HEK293 (cell line): ENCODE results near the gene PSD2.

Experiments
- CTCF ChIA-PET: fragments of 350-600 bp; formaldehyde crosslinking; extraction: SDS; loops from one replicate; lab custom pipeline; 2021; ENCODE audit warnings: antibody characterized with exemption; lab: Yijun Ruan, JAX
- POLR2A ChIA-PET: fragments of 300-600 bp; formaldehyde crosslinking; extraction: SDS; loops from one replicate; lab custom pipeline; 2020; ENCODE audit warnings: antibody characterized with exemption, inconsistent platforms; lab: Yijun Ruan, JAX
- H3K27ac ChIP-seq: fragments of 200-500 bp; sonication (Bioruptor generic); 2 replicates; pipeline ENCODE4 v1.5.1; 2014; ENCODE audit warnings: low read depth, low read length, control low read depth, inconsistent platforms; ENCODE audit errors: extremely low read depth
- H3K36me3 ChIP-seq, 2 experiments: fragments of 200-500 bp in 1 of 2; sonication (Bioruptor generic) in 1 of 2; 1 replicate in 1 of 2; 2 replicates in 1 of 2; pipeline ENCODE4 v1.5.1; 2014 to 2017; ENCODE audit warnings: inconsistent platforms in 2 of 2, low read length in 2 of 2; ENCODE audit not compliant: control insufficient read depth in 2 of 2, insufficient read depth in 1 of 2
- H3K4me1 ChIP-seq: fragments of 200-500 bp; sonication (Bioruptor generic); 2 replicates; pipeline ENCODE4 v1.5.1; 2014; ENCODE audit warnings: mild to moderate bottlenecking, low read length, inconsistent platforms; ENCODE audit not compliant: control insufficient read depth, insufficient read depth
- H3K4me3 ChIP-seq: 2 replicates; pipeline ENCODE4 v1.5.1; 2011; ENCODE audit warnings: low read depth, mild to moderate bottlenecking, control low read depth, low read length, moderate library complexity
- H3K9me3 ChIP-seq: fragments of 200-500 bp; sonication (Bioruptor generic); 2 replicates; pipeline ENCODE4 v1.5.1; 2014; ENCODE audit warnings: low read depth, low read length, inconsistent platforms; ENCODE audit not compliant: control insufficient read depth, insufficient read depth
- GLI4 ChIP-seq: fragments of 450-650 bp; formaldehyde crosslinking; IDR thresholded peaks from 2 replicates; pipeline ENCODE4 v1.5.1; 2016; ENCODE audit warnings: missing biosample characterization, missing genetic modification characterization
- GLIS1 ChIP-seq: fragments of 450-650 bp; formaldehyde crosslinking; IDR thresholded peaks from 2 replicates; pipeline ENCODE4 v1.5.1; 2016; ENCODE audit warnings: missing biosample characterization, missing genetic modification characterization
- KLF10 ChIP-seq: fragments of 450-650 bp; IDR thresholded peaks from 2 replicates; pipeline ENCODE4 v1.5.1; 2018; ENCODE audit warnings: missing biosample characterization, mild to moderate bottlenecking, missing genetic modification characterization
- MZF1 ChIP-seq: fragments of 450-650 bp; formaldehyde crosslinking; IDR thresholded peaks from 2 replicates; pipeline ENCODE4 v1.5.1; 2017; ENCODE audit warnings: missing biosample characterization, missing genetic modification characterization, borderline replicate concordance
- SP7 ChIP-seq: fragments of 450-650 bp; formaldehyde crosslinking; IDR thresholded peaks from 2 replicates; pipeline ENCODE4 v1.5.1; 2016; ENCODE audit warnings: missing biosample characterization, missing genetic modification characterization
- ZIC2 ChIP-seq: fragments of 450-650 bp; formaldehyde crosslinking; IDR thresholded peaks from 2 replicates; pipeline ENCODE4 v1.5.1; 2016; ENCODE audit warnings: missing biosample characterization, missing genetic modification characterization
- ZNF202 ChIP-seq: fragments of 450-650 bp; formaldehyde crosslinking; IDR thresholded peaks from 2 replicates; pipeline ENCODE4 v1.5.1; 2016; ENCODE audit warnings: missing biosample characterization, missing genetic modification characterization, borderline replicate concordance
- ZNF280D ChIP-seq: fragments of 450-650 bp; formaldehyde crosslinking; IDR thresholded peaks from 2 replicates; pipeline ENCODE4 v1.5.1; 2016; ENCODE audit warnings: missing biosample characterization, missing genetic modification characterization
- ZNF513 ChIP-seq: fragments of 450-650 bp; IDR thresholded peaks from 2 replicates; pipeline ENCODE4 v1.5.1; 2018; ENCODE audit warnings: missing biosample characterization, missing genetic modification characterization
- ZNF514 ChIP-seq: fragments of 450-650 bp; formaldehyde crosslinking; IDR thresholded peaks from 2 replicates; pipeline ENCODE4 v1.5.1; 2016; ENCODE audit warnings: missing biosample characterization, missing genetic modification characterization
- ZNF549 ChIP-seq: fragments of 450-650 bp; IDR thresholded peaks from 2 replicates; pipeline ENCODE4 v1.5.1; 2018; ENCODE audit warnings: missing biosample characterization, missing genetic modification characterization, mild to moderate bottlenecking, inconsistent platforms, moderate library complexity
- ZNF561 ChIP-seq: fragments of 450-650 bp; IDR thresholded peaks from 2 replicates; pipeline ENCODE4 v1.5.1; 2018; ENCODE audit warnings: missing biosample characterization, missing genetic modification characterization, borderline replicate concordance
- ZNF623 ChIP-seq: fragments of 450-650 bp; formaldehyde crosslinking; IDR thresholded peaks from 2 replicates; pipeline ENCODE4 v1.5.1; 2016; ENCODE audit warnings: missing biosample characterization, missing genetic modification characterization
- ZNF692 ChIP-seq: fragments of 450-650 bp; formaldehyde crosslinking; IDR thresholded peaks from 2 replicates; pipeline ENCODE4 v1.5.1; 2016; ENCODE audit warnings: missing biosample characterization, missing genetic modification characterization
- ZNF792 ChIP-seq: fragments of 450-650 bp; formaldehyde crosslinking; IDR thresholded peaks from 2 replicates; pipeline ENCODE4 v1.5.1; 2016; ENCODE audit warnings: missing biosample characterization, missing genetic modification characterization
- ZSCAN23 ChIP-seq: fragments of 450-650 bp; formaldehyde crosslinking; IDR thresholded peaks from 2 replicates; pipeline ENCODE4 v1.5.1; 2016; ENCODE audit warnings: missing biosample characterization, missing genetic modification characterization
- ZSCAN5A ChIP-seq: fragments of 450-650 bp; formaldehyde crosslinking; IDR thresholded peaks from 2 replicates; pipeline ENCODE4 v1.5.1; 2016; ENCODE audit warnings: missing biosample characterization, missing genetic modification characterization
- TF ChIP-seq, protein P1 (sequence below): fragments of 450-650 bp; formaldehyde crosslinking; IDR thresholded peaks from 2 replicates; pipeline ENCODE4 v1.5.1; 2016; ENCODE audit warnings: missing biosample characterization, missing genetic modification characterization

The PSD2 gene

DNA sequence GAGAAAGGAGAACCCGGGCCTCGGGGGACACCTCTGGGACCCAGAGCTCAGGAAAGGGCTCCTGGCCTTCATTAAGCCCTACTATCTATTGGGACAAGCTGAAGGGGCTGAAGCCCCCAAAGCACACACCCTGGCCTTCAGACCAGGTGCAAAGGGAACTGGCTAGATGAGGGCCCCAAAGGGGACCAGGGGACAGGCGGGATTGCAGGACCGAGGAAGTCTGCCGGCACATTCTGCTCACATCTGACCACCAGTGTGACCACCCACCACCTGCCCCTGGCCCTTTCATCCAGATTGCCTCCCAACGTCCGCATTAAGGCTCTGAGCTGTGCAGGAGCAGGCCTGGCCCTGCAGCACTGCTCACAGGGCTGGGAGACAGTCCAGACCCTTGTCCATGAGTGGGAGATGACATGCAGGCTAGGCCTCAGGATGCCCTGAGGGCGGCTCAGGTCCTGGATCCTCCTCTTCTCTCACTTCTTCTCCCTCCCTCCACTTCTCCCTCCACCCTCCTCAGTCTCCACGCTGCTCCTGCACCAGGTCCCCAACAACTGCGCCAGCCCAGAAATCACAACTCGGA is 19.2 kb downstream of the PSD2 start:
- no peaks in the 10 kb centered on the region for H3K4me1 ChIP-seq
- TF ChIP-seq ZNF549 (tag by site-specific recombination) = no peak
- TF ChIP-seq ZIC2 (tag by site-specific recombination) = no peak
- TF ChIP-seq ZNF623 = no peak
- H3K27ac ChIP-seq = no peak overlapping the region
- ChIA-PET CTCF (no interaction called here), POLR2A (no interaction called here)
- H3K36me3 ChIP-seq = no peaks in the 10 kb centered on the region
- no peaks in the 10 kb centered on the region; the same call in 1 of the 2 replicates for H3K9me3 ChIP-seq
- H3K4me3 ChIP-seq = no peak overlapping the region

DNA sequence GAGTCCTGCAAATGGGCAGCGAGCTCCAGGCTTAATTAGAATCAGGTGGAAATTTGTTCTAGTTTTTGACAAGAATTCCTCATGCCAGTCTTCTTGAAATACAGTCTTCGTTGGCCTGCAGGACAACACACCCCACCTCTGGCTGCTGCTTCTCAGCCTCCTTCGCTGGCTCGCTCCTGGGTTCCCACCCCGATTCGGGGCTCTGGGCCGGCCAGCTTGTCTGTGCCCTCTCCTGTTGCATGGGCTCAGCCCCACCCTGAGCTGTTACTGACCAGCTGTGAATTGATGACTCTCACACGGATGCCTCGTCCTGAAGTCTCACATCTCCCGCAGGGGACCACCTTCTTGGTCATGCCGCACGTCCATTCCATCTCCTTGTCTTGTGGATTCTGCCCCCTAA is 21.0 kb downstream of the PSD2 start:
- no peaks in the 10 kb centered on the region for H3K36me3 ChIP-seq
- H3K4me3 ChIP-seq = no peak overlapping the region
- no peaks in the 10 kb centered on the region for H3K4me1 ChIP-seq
- ChIA-PET CTCF (interaction anchor here (0.6 kb wide), 1 partner anchor 29 kb away, joined by 3 read pairs; no protein-coding TSS in a partner anchor), POLR2A (no interaction called here)
- TF ChIP-seq, protein P1, sequence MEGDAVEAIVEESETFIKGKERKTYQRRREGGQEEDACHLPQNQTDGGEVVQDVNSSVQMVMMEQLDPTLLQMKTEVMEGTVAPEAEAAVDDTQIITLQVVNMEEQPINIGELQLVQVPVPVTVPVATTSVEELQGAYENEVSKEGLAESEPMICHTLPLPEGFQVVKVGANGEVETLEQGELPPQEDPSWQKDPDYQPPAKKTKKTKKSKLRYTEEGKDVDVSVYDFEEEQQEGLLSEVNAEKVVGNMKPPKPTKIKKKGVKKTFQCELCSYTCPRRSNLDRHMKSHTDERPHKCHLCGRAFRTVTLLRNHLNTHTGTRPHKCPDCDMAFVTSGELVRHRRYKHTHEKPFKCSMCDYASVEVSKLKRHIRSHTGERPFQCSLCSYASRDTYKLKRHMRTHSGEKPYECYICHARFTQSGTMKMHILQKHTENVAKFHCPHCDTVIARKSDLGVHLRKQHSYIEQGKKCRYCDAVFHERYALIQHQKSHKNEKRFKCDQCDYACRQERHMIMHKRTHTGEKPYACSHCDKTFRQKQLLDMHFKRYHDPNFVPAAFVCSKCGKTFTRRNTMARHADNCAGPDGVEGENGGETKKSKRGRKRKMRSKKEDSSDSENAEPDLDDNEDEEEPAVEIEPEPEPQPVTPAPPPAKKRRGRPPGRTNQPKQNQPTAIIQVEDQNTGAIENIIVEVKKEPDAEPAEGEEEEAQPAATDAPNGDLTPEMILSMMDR (tag by site-specific recombination) = no peak
- TF ChIP-seq ZNF549 (tag by site-specific recombination) (no peak), ZNF514 (tag by site-specific recombination) (no peak), ZNF561 (tag by site-specific recombination) (no peak), ZNF792 (tag by site-specific recombination) (no peak), ZNF202 (tag by site-specific recombination) (no peak), SP7 (tag by site-specific recombination) (no peak), GLI4 (tag by site-specific recombination) (no peak), MZF1 (tag by site-specific recombination) (no peak), GLIS1 (tag by site-specific recombination) (no peak)
- no peak overlapping the region for H3K27ac ChIP-seq
- no peaks in the 10 kb centered on the region; the same call in 1 of the 2 replicates for H3K9me3 ChIP-seq

DNA sequence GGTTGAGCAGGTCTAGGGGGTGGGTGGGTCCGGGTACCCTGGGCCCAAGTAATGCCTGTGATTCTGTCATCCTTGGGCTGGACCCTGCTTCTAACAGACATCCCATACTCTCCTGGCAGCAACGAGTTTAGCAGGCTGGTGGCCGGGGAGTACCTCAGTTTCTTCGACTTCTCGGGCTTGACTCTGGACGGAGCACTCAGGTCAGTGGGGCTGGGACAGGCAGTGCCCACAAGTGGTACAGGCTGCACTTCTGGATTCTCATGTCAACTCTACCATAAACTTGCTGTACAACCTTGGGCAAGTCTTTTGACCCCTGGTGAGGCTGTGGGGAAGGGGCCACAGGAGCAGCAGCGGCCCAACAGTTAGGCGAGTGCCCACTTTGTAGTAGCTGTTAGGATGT is 21.8 kb downstream of the PSD2 start:
- ChIA-PET POLR2A (no interaction called here), CTCF (interaction anchor here (0.6 kb wide), 1 partner anchor 30 kb away, joined by 3 read pairs; no protein-coding TSS in a partner anchor)
- no peaks in the 10 kb centered on the region for H3K4me1 ChIP-seq
- H3K36me3 ChIP-seq = no peaks in the 10 kb centered on the region
- no peaks in the 10 kb centered on the region; the same call in 1 of the 2 replicates for H3K9me3 ChIP-seq
- no peak overlapping the region for H3K27ac ChIP-seq
- H3K4me3 ChIP-seq = no peak overlapping the region
- no peak for TF ChIP-seq KLF10 (tag by site-specific recombination)
- no peak for TF ChIP-seq ZSCAN23 (tag by site-specific recombination)
- TF ChIP-seq ZNF692 (tag by site-specific recombination) = no peak
- TF ChIP-seq ZNF513 (tag by site-specific recombination) = no peak
- no peak for TF ChIP-seq ZSCAN5A (tag by site-specific recombination)
- TF ChIP-seq ZNF280D (tag by site-specific recombination) = no peak
